H1 (cell line): Measurements from ENCODE around the gene APBA2. TPM values are rescaled to one million over a fixed set of nuclear protein-coding genes. Genes with fewer than 3 reads are reported as not detected.

Experiments used
- CTCF ChIA-PET: fragments of 300-600 bp; sonication (Branson Sonifier 250); formaldehyde crosslinking; loops from one replicate; lab custom pipeline; 2021; ENCODE audit not compliant: partially characterized antibody; lab: Charles Lee
- POLR2A ChIA-PET: fragments of 300-600 bp; sonication (Branson Sonifier 250); formaldehyde crosslinking; loops from one replicate; lab custom pipeline; 2021; ENCODE audit warnings: inconsistent platforms; ENCODE audit not compliant: partially characterized antibody; lab: Charles Lee
- DNase-seq, 2 experiments: peaks; one replicate each; pipeline versions ENCODE4 v3.0.0 to v3.0.0-alpha.2; 2010 to 2022; ENCODE audit warnings: low spot score in 2 of 2, low read depth in 1 of 2, mixed read lengths in 1 of 2
- FAIRE-seq: peaks from 2 replicates; lab custom pipeline; 2011; peaks lifted over from hg19 to GRCh38; lab: Jason Lieb, UNC
- H2AFZ ChIP-seq: 2 replicates; pipeline ENCODE4 v1.8.1; 2012; ENCODE audit warnings: low read length, inconsistent platforms
- H2AK5ac ChIP-seq: 2 replicates; pipeline ENCODE4 v1.6.1; 2013; ENCODE audit warnings: low read depth, low read length
- H2BK120ac ChIP-seq: replicated peaks from 2 replicates; pipeline ENCODE3; 2013; ENCODE audit warnings: low read depth, low read length, inconsistent platforms
- H2BK12ac ChIP-seq: 2 replicates; pipeline ENCODE4 v1.6.1; 2013; ENCODE audit warnings: low read depth, low read length
- H2BK15ac ChIP-seq: 2 replicates; pipeline ENCODE4 v1.6.1; 2013; ENCODE audit warnings: low read length
- H2BK20ac ChIP-seq: 2 replicates; pipeline ENCODE4 v1.6.1; 2013; ENCODE audit warnings: low read length
- H2BK5ac ChIP-seq: 2 replicates; pipeline ENCODE4 v1.6.1; 2013; ENCODE audit warnings: low read depth, low read length
- H3K14ac ChIP-seq: 2 replicates; pipeline ENCODE4 v1.6.1; 2013; ENCODE audit warnings: inconsistent platforms; ENCODE audit not compliant: insufficient read length
- H3K18ac ChIP-seq: 2 replicates; pipeline ENCODE4 v1.6.1; 2013; ENCODE audit warnings: low read length; ENCODE audit errors: extremely low read depth
- H3K23ac ChIP-seq: 2 replicates; pipeline ENCODE4 v1.6.1; 2013; ENCODE audit warnings: inconsistent platforms; ENCODE audit not compliant: insufficient read length
- H3K23me2 ChIP-seq: 2 replicates; pipeline ENCODE4 v1.6.1; 2013; ENCODE audit warnings: low read depth, low read length
- H3K27ac ChIP-seq: 2 replicates; pipeline ENCODE4 v1.6.1; 2011; ENCODE audit warnings: low read depth, low read length, inconsistent platforms
- H3K27me3 ChIP-seq, 4 experiments: replicated peaks in 1 of 4; 1 replicate in 1 of 4; 2 replicates in 3 of 4; pipeline versions ENCODE4 v1.6.1 to v1.8.1; 2011 to 2013; ENCODE audit warnings: low read length in 3 of 4, mild to moderate bottlenecking in 3 of 4, inconsistent platforms in 2 of 4, mixed read lengths in 2 of 4, moderate library complexity in 1 of 4; ENCODE audit not compliant: control insufficient read depth in 3 of 4, insufficient read depth in 3 of 4; ENCODE audit errors: extremely low read depth in 1 of 4
- H3K36me3 ChIP-seq, 4 experiments: 2 replicates each; pipeline versions ENCODE4 v1.6.1 to v1.8.1; 2011 to 2013; ENCODE audit warnings: mild to moderate bottlenecking in 4 of 4, low read length in 3 of 4, moderate library complexity in 2 of 4, control low read depth in 1 of 4, inconsistent platforms in 1 of 4; ENCODE audit not compliant: insufficient read depth in 4 of 4, control insufficient read depth in 2 of 4
- H3K4ac ChIP-seq: replicated peaks from 2 replicates; pipeline ENCODE3; 2013; ENCODE audit warnings: low read length, low read depth, mixed read lengths, inconsistent platforms; ENCODE audit not compliant: insufficient read length
- H3K4me1 ChIP-seq, 4 experiments: replicated peaks in 1 of 4; 1 replicate in 1 of 4; 2 replicates in 3 of 4; pipeline versions ENCODE4 v1.6.1 to v1.8.1; 2011 to 2013; ENCODE audit warnings: low read length in 3 of 4, inconsistent platforms in 2 of 4, mixed read lengths in 1 of 4; ENCODE audit not compliant: insufficient read depth in 4 of 4, control insufficient read depth in 3 of 4
- H3K4me2 ChIP-seq, 2 experiments: 2 replicates each; pipeline versions ENCODE4 v1.6.1 to v1.8.1; 2011 to 2013; ENCODE audit warnings: low read depth in 2 of 2, low read length in 2 of 2, control low read depth in 1 of 2, inconsistent platforms in 1 of 2, mild to moderate bottlenecking in 1 of 2; ENCODE audit not compliant: insufficient read depth in 1 of 2
- H3K4me3 ChIP-seq, 4 experiments: fragments of 200-600, 300-600 bp in 1 of 4; sonication (generic), shearing (Covaris generic), sonication (Bioruptor Twin) in 1 of 4; 2 replicates each; pipeline versions ENCODE4 v1.5.1 to v1.8.1; 2011 to 2016; ENCODE audit warnings: low read length in 4 of 4, low read depth in 3 of 4, control low read depth in 2 of 4, inconsistent platforms in 2 of 4, mild to moderate bottlenecking in 2 of 4, mixed read lengths in 1 of 4, moderate library complexity in 1 of 4; ENCODE audit not compliant: insufficient read depth in 2 of 4; ENCODE audit errors: extremely low read depth in 1 of 4
- H3K56ac ChIP-seq: replicated peaks from 2 replicates; pipeline ENCODE3; 2013; ENCODE audit warnings: low read depth, mild to moderate bottlenecking, mixed read lengths, low read length, inconsistent platforms; ENCODE audit not compliant: insufficient read length
- H3K79me1 ChIP-seq: 2 replicates; pipeline ENCODE4 v1.6.1; 2013; ENCODE audit warnings: low read depth, low read length, control low read depth
- H3K79me2 ChIP-seq, 2 experiments: 2 replicates each; pipeline versions ENCODE4 v1.6.1 to v1.8.1; 2012 to 2013; ENCODE audit warnings: low read length in 2 of 2, mild to moderate bottlenecking in 2 of 2, inconsistent platforms in 1 of 2; ENCODE audit not compliant: insufficient read depth in 2 of 2, control insufficient read depth in 1 of 2
- H3K9ac ChIP-seq, 4 experiments: replicated peaks in 1 of 4; 1 replicate in 1 of 4; 2 replicates in 3 of 4; pipeline versions ENCODE4 v1.6.1 to v1.8.1; 2011 to 2013; ENCODE audit warnings: low read depth in 3 of 4, low read length in 3 of 4, control low read depth in 2 of 4, mild to moderate bottlenecking in 2 of 4, moderate library complexity in 2 of 4, inconsistent platforms in 1 of 4; ENCODE audit errors: extremely low read depth in 1 of 4
- H3K9me3 ChIP-seq, 2 experiments: 2 replicates each; pipeline versions ENCODE4 v1.6.1 to v1.8.1; 2012 to 2013; ENCODE audit warnings: mild to moderate bottlenecking in 2 of 2, moderate library complexity in 2 of 2, control low read depth in 1 of 2, inconsistent platforms in 1 of 2, low read depth in 1 of 2, low read length in 1 of 2, mixed read lengths in 1 of 2; ENCODE audit not compliant: insufficient read depth in 2 of 2
- H4K20me1 ChIP-seq, 2 experiments: replicated peaks in 1 of 2; 2 replicates each; pipeline versions ENCODE3 to v1.8.1; 2011 to 2013; ENCODE audit warnings: inconsistent platforms in 2 of 2, low read length in 2 of 2, mild to moderate bottlenecking in 1 of 2; ENCODE audit not compliant: insufficient read depth in 2 of 2, control insufficient read depth in 1 of 2
- H4K5ac ChIP-seq: 2 replicates; pipeline ENCODE4 v1.6.1; 2013; ENCODE audit warnings: low read length, low read depth, mixed read lengths, inconsistent platforms; ENCODE audit not compliant: insufficient read length
- H4K8ac ChIP-seq: 2 replicates; pipeline ENCODE4 v1.8.0; 2013; ENCODE audit warnings: mild to moderate bottlenecking, moderate library complexity, low read length, inconsistent platforms; ENCODE audit not compliant: insufficient read depth; ENCODE audit errors: extremely low read depth
- H4K91ac ChIP-seq: replicated peaks from 2 replicates; pipeline ENCODE3; 2013; ENCODE audit warnings: low read length, mixed read lengths, inconsistent platforms; ENCODE audit not compliant: insufficient read length
- BRCA1 ChIP-seq: IDR thresholded peaks from 2 replicates; pipeline ENCODE4 v1.6.1; 2012; ENCODE audit warnings: low read depth, low read length, improper control_type of control experiment
- CTBP2 ChIP-seq: IDR thresholded peaks from 2 replicates; pipeline ENCODE4 v1.7.0; 2011; ENCODE audit warnings: borderline replicate concordance, mild to moderate bottlenecking, moderate library complexity, mixed read lengths, low read length; ENCODE audit not compliant: insufficient read depth, insufficient read length
- EZH2 ChIP-seq: fragments of 200-600 bp; sonication (generic); IDR thresholded peaks from 2 replicates; pipeline ENCODE4 v1.7.1; 2012; ENCODE audit warnings: low read depth, mild to moderate bottlenecking, moderate library complexity, low read length, inconsistent platforms; ENCODE audit not compliant: severe bottlenecking
- GABPA ChIP-seq: IDR thresholded peaks from 2 replicates; pipeline ENCODE4 v1.6.1; 2011; ENCODE audit warnings: mild to moderate bottlenecking, low read length, moderate library complexity, borderline replicate concordance; ENCODE audit not compliant: insufficient read depth
- PHF8 ChIP-seq: fragments of 200-600 bp; sonication (generic); conservative IDR thresholded peaks from 2 replicates; pipeline ENCODE4 v1.7.1; 2012; ENCODE audit warnings: low read depth, mild to moderate bottlenecking, inconsistent platforms, low read length, moderate library complexity
- SIX5 ChIP-seq: IDR thresholded peaks from 2 replicates; pipeline ENCODE4 v1.6.1; 2011; ENCODE audit warnings: mild to moderate bottlenecking, low read depth, low read length
- SP2 ChIP-seq: IDR thresholded peaks from 2 replicates; pipeline ENCODE4 v1.6.1; 2012; ENCODE audit warnings: mild to moderate bottlenecking, low read length, inconsistent platforms
- ZNF274 ChIP-seq: IDR thresholded peaks from 2 replicates; pipeline ENCODE4 v1.7.0; 2012; ENCODE audit warnings: low read length, borderline replicate concordance; ENCODE audit errors: extremely low read depth
- WGBS, 2 experiments: shearing (Covaris generic) in 1 of 2; methylation state at CpG; one replicate each; pipeline versions ENCODE4 v1.1.6 to v1.1.7; 2013 to 2015; ENCODE audit warnings: low lambda C conversion rate in 2 of 2, mixed read lengths in 2 of 2, inconsistent platforms in 1 of 2, low coverage in 1 of 2, missing lambda C conversion rate in 1 of 2; ENCODE audit not compliant: insufficient replicate concordance in 2 of 2, insufficient coverage in 1 of 2, insufficient read length in 1 of 2; ENCODE audit errors: extremely low coverage in 1 of 2, missing lambda C conversion rate in 1 of 2; 5-methylcytosine and 5-hydroxymethylcytosine counted together
- polyA plus RNA-seq, 7 experiments: library from polyadenylated mRNA; depleted of rRNA in 3 of 7; stranded (reverse) in 5 of 7; unstranded in 2 of 7; fragments of >200 nt in 5 of 7; fragments of 200-250 nt in 2 of 7; gene quantifications; 1 replicate in 5 of 7; 2 replicates in 1 of 7; 4 replicates in 1 of 7; pipeline versions ENCODE4 v1.2.1 to v1.2.3, GENCODE V29; 2011 to 2013; ENCODE audit warnings: missing spikeins in 2 of 7, mixed read lengths in 2 of 7
- total RNA-seq: library from RNA; stranded (reverse); fragmentation: NEBNext Ultra II Directional; extraction: Animal tissue kit (Norgen Biotek cat#: 25700); gene quantifications from 2 replicates; pipeline ENCODE4 v1.2.1, GENCODE V29; 2021
- TF ChIP-seq, protein P1 (sequence below): IDR thresholded peaks from 2 replicates; pipeline ENCODE4 v1.6.1; 2012; ENCODE audit warnings: inconsistent platforms
- TF ChIP-seq, protein P2 (sequence below): IDR thresholded peaks from 2 replicates; pipeline ENCODE4 v1.6.1; 2012; ENCODE audit warnings: low read length, inconsistent platforms

The APBA2 gene
- total and polyA plus RNA-seq, 2 of the 8 experiments (the other 6 are each of a cell fraction or from before 2014, with no cell fraction given), result 15.5 to 19.0 TPM

DNA sequence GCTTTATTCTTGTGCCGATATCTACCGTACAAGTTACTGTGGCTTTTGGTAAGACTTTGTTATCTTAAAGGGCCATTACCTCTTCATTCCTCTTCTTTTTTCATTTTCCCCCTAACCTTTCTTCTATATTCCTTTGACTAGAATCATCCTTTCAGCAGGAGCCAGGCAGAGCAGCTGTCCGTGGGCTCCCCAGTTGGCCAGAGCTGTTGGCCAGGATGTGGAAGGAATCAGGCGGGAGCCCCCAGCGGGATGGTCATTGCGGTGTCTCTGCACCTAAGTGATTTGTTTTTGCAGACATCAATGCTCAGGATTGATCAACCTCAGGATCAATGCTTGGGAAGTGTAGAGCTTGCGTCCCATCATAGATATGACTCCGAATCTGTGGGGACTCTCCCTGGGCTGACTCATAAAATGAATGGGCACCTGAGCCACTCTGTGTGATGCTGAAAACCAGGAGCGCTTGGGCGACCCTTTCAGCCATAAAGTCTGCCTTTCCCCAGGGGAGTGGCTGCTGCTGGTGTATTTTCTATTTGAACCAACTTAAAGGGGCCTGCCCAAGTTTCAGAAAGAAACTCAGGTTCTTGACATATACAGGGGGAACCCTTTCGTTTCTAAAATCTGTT lies 21.7 kb downstream of the APBA2 start:
- H3K79me1 ChIP-seq, result no peaks in the 10 kb centered on the region
- DNase-seq (no peak), FAIRE-seq (no peak)
- H2AFZ ChIP-seq, result no peak overlapping the region
- H3K27ac ChIP-seq, result no peak overlapping the region
- H4K20me1 ChIP-seq, result no peaks in the 10 kb centered on the region
- H2AK5ac ChIP-seq, result no peak overlapping the region
- H3K27me3 ChIP-seq, result no peaks in the 10 kb centered on the region
- H2BK120ac ChIP-seq, result no peak overlapping the region
- H3K79me2 ChIP-seq, result no peaks in the 10 kb centered on the region
- H3K4me1 ChIP-seq, result peaks cover 4 to 9% (median 6%) of the 10 kb centered on the region in 4 experiments; a peak in 6 of 7 replicates
- H4K8ac ChIP-seq, result no peak overlapping the region
- no peak overlapping the region for H3K4me3 ChIP-seq
- H3K56ac ChIP-seq, result no peak overlapping the region
- no peak overlapping the region for H3K23ac ChIP-seq
- ChIA-PET CTCF (no interaction called here), POLR2A (no interaction called here)
- no peak overlapping the region for H2BK12ac ChIP-seq
- no peak overlapping the region for H3K9ac ChIP-seq
- H3K23me2 ChIP-seq, result no peaks in the 10 kb centered on the region
- H3K14ac ChIP-seq, result no peak overlapping the region
- 89% methylated on average over 11 of the region's 11 CpGs; no CpG with 5 or more reads in 1 of the 2 experiments for WGBS, 2 experiments
- H3K18ac ChIP-seq, result no peak overlapping the region
- H3K4me2 ChIP-seq, result no peak overlapping the region
- no peak overlapping the region for H4K91ac ChIP-seq
- no peak overlapping the region for H2BK5ac ChIP-seq
- H3K4ac ChIP-seq, result no peak overlapping the region
- peaks cover 0 to 3% of the 10 kb centered on the region in 2 experiments; a peak in 1 of 4 replicates for H3K9me3 ChIP-seq
- no peaks in the 10 kb centered on the region for H3K36me3 ChIP-seq
- no peak overlapping the region for H2BK15ac ChIP-seq
- H4K5ac ChIP-seq, result no peak overlapping the region
- no peak overlapping the region for H2BK20ac ChIP-seq
- TF ChIP-seq ZNF274, result no peak
- TF ChIP-seq EZH2, result no peak
- no peak for TF ChIP-seq SP2
- TF ChIP-seq PHF8, result no peak
- no peak for TF ChIP-seq CTBP2
- no peak for TF ChIP-seq GABPA
- no peak for TF ChIP-seq SIX5
- TF ChIP-seq BRCA1, result no peak
- TF ChIP-seq, protein P1, sequence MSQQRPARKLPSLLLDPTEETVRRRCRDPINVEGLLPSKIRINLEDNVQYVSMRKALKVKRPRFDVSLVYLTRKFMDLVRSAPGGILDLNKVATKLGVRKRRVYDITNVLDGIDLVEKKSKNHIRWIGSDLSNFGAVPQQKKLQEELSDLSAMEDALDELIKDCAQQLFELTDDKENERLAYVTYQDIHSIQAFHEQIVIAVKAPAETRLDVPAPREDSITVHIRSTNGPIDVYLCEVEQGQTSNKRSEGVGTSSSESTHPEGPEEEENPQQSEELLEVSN, result no peak
- TF ChIP-seq, protein P2, sequence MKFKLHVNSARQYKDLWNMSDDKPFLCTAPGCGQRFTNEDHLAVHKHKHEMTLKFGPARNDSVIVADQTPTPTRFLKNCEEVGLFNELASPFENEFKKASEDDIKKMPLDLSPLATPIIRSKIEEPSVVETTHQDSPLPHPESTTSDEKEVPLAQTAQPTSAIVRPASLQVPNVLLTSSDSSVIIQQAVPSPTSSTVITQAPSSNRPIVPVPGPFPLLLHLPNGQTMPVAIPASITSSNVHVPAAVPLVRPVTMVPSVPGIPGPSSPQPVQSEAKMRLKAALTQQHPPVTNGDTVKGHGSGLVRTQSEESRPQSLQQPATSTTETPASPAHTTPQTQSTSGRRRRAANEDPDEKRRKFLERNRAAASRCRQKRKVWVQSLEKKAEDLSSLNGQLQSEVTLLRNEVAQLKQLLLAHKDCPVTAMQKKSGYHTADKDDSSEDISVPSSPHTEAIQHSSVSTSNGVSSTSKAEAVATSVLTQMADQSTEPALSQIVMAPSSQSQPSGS, result no peak
